Left ventricle myocardium inferior (tissue), 1 donor: ENCODE measurements around the gene ELMO2. TPM values are rescaled to one million over a fixed set of nuclear protein-coding genes. Genes with fewer than 3 reads are reported as not detected.
A peak's percentile ranks its signal among the peaks of the same experiment; 100 is the strongest.

Source experiments
- DNase-seq: peaks from one replicate; pipeline ENCODE4 v3.0.0-alpha.2; 2020
- H3K27ac ChIP-seq: fragments of 200-600 bp; replicated peaks from 2 replicates; pipeline ENCODE4 v1.8.0; 2021
- H3K27me3 ChIP-seq: fragments of 200-600 bp; 2 replicates; pipeline ENCODE4 v1.8.0; 2021; ENCODE audit warnings: low read depth
- H3K36me3 ChIP-seq: fragments of 200-600 bp; 2 replicates; pipeline ENCODE4 v1.8.0; 2021
- H3K4me1 ChIP-seq: fragments of 200-600 bp; 2 replicates; pipeline ENCODE4 v1.8.0; 2021
- H3K4me3 ChIP-seq: fragments of 200-600 bp; 2 replicates; pipeline ENCODE4 v1.8.0; 2021; ENCODE audit warnings: mild to moderate bottlenecking, moderate library complexity
- H3K9me3 ChIP-seq: fragments of 200-600 bp; replicated peaks from 2 replicates; pipeline ENCODE4 v1.8.0; 2021
- CTCF ChIP-seq: fragments of 200-600 bp; IDR thresholded peaks from 2 replicates; pipeline ENCODE4 v1.8.0; 2021; ENCODE audit warnings: antibody characterized with exemption, mild to moderate bottlenecking, borderline replicate concordance
- intact Hi-C: fragments of 100-400 bp; cut with micrococcal nuclease; formaldehyde crosslinking; loops from one replicate; pipeline ENCODE4 v1.11.0; 2022
- total RNA-seq: library from RNA; stranded (reverse); fragmentation: NEBNext Ultra II Directional; extraction: Animal tissue kit (Norgen Biotek cat#: 25700); gene quantifications from one replicate; pipeline ENCODE4 v1.2.1, GENCODE V29; 2021
- donor health status: DM: no; HTN: yes; CAD: no; lungs with severe emphysema.

Gene ELMO2
- total RNA-seq, 1 donor from 2014 or later: 28.5 TPM

GRCh38 chr20:46375771-46376170, 30.6 kb downstream of the ELMO2 start:
- Histone ChIP-seq H3K4me3 (no peak overlapping the region), H3K36me3 (peaks cover 93% of the 10 kb centered on the region), H3K9me3 (no peaks in the 10 kb centered on the region), H3K27ac (no peak overlapping the region), H3K27me3 (no peaks in the 10 kb centered on the region), H3K4me1 (no peaks in the 10 kb centered on the region)
- TF ChIP-seq CTCF: no peak
- intact Hi-C loops: no loop called here
- no peak for DNase-seq

- H3K27me3 ChIP-seq: no peaks in the 10 kb centered on the region
- no peaks in the 10 kb centered on the region for H3K9me3 ChIP-seq
- no peak for DNase-seq
- H3K27ac ChIP-seq: no peak overlapping the region
- H3K4me3 ChIP-seq: no peak overlapping the region
- H3K4me1 ChIP-seq: no peaks in the 10 kb centered on the region
- intact Hi-C loops: no loop called here
- H3K36me3 ChIP-seq: peaks cover 91% of the 10 kb centered on the region
- TF ChIP-seq CTCF: no peak
These were observed 32.0 kb downstream of the ELMO2 start for GRCh38 chr20:46374383-46374782.

- H3K27me3 ChIP-seq: no peaks in the 10 kb centered on the region
- H3K9me3 ChIP-seq: no peaks in the 10 kb centered on the region
- peaks cover 10% of the 10 kb centered on the region for H3K4me1 ChIP-seq
- intact Hi-C loops: no loop called here
- no peak overlapping the region for H3K4me3 ChIP-seq
- no peak for DNase-seq
- H3K36me3 ChIP-seq: peaks cover 95% of the 10 kb centered on the region
- H3K27ac ChIP-seq: no peak overlapping the region
- TF ChIP-seq CTCF: no peak
These were observed 34.8 kb downstream of the ELMO2 start for GRCh38 chr20:46371656-46372055.

- no peak for DNase-seq
- H3K4me3 ChIP-seq: no peak overlapping the region
- H3K4me1 ChIP-seq: peaks cover 27% of the 10 kb centered on the region
- H3K27ac ChIP-seq: no peak overlapping the region
- intact Hi-C loops: no loop called here
- no peaks in the 10 kb centered on the region for H3K27me3 ChIP-seq
- H3K9me3 ChIP-seq: no peaks in the 10 kb centered on the region
- TF ChIP-seq CTCF: no peak
- peaks cover 84% of the 10 kb centered on the region for H3K36me3 ChIP-seq
These were observed 37.5 kb downstream of the ELMO2 start for GRCh38 chr20:46368902-46369268.

GRCh38 chr20:46367967-46368901, 38.2 kb downstream of the ELMO2 start:
- no peak for DNase-seq
- H3K36me3 ChIP-seq: peaks cover 78% of the 10 kb centered on the region
- H3K9me3 ChIP-seq: no peaks in the 10 kb centered on the region
- intact Hi-C loops: no loop called here
- TF ChIP-seq CTCF: no peak
- no peak overlapping the region for H3K4me3 ChIP-seq
- H3K27me3 ChIP-seq: no peaks in the 10 kb centered on the region
- peak overlapping the region; percentile 28 for H3K27ac ChIP-seq
- peaks cover 34% of the 10 kb centered on the region for H3K4me1 ChIP-seq
